ENCODE data around the gene SH2B3. TPM values are rescaled to one million over a fixed set of nuclear protein-coding genes. Genes with fewer than 3 reads are reported as not detected.

Gene SH2B3
- total RNA-seq, 1 donor from 2014 or later, result 36.4 TPM

- no peaks in the 10 kb centered on the region for H3K9me3 Mint-ChIP-seq (ENCODE audit: unreplicated experiment)
- peak overlapping the region; percentile 33 for H3K27ac Mint-ChIP-seq (ENCODE audit: unreplicated experiment)
- H3K4me1 Mint-ChIP-seq (ENCODE audit: unreplicated experiment), result peaks cover 44% of the 10 kb centered on the region
- peaks cover 2% of the 10 kb centered on the region for H3K36me3 Mint-ChIP-seq (ENCODE audit: unreplicated experiment)
- no peak overlapping the region for H3K4me3 Mint-ChIP-seq (ENCODE audit: unreplicated experiment)
- no peak for DNase-seq (ENCODE audit: extremely low spot score, unreplicated experiment)
- no peaks in the 10 kb centered on the region for H3K27me3 Mint-ChIP-seq (ENCODE audit: unreplicated experiment)
- TF ChIP-seq CTCF (IDR thresholded peaks at IDR 0.05), result no peak
These were observed 20.8 kb downstream of the SH2B3 start for GRCh38 chr12:111426344-111427185.

- no peaks in the 10 kb centered on the region for H3K36me3 Mint-ChIP-seq (ENCODE audit: unreplicated experiment)
- no peaks in the 10 kb centered on the region for H3K27me3 Mint-ChIP-seq (ENCODE audit: unreplicated experiment)
- DNase-seq (ENCODE audit: extremely low spot score, unreplicated experiment), result no peak
- H3K4me1 Mint-ChIP-seq (ENCODE audit: unreplicated experiment), result peaks cover 53% of the 10 kb centered on the region
- H3K27ac Mint-ChIP-seq (ENCODE audit: unreplicated experiment), result no peak overlapping the region
- H3K4me3 Mint-ChIP-seq (ENCODE audit: unreplicated experiment), result no peak overlapping the region
- no peak for TF ChIP-seq CTCF (IDR thresholded peaks at IDR 0.05)
- no peaks in the 10 kb centered on the region for H3K9me3 Mint-ChIP-seq (ENCODE audit: unreplicated experiment)
These were observed 21.8 kb downstream of the SH2B3 start for GRCh38 chr12:111427417-111428074.

GRCh38 chr12:111428081-111428727 lies 22.5 kb downstream of the SH2B3 start:
- Mint-ChIP-seq H3K4me1 (ENCODE audit: unreplicated experiment) (peaks cover 56% of the 10 kb centered on the region), H3K27me3 (ENCODE audit: unreplicated experiment) (no peaks in the 10 kb centered on the region), H3K9me3 (ENCODE audit: unreplicated experiment) (no peaks in the 10 kb centered on the region), H3K36me3 (ENCODE audit: unreplicated experiment) (no peaks in the 10 kb centered on the region), H3K27ac (ENCODE audit: unreplicated experiment) (peak overlapping the region; percentile 47), H3K4me3 (ENCODE audit: unreplicated experiment) (no peak overlapping the region)
- DNase-seq (ENCODE audit: extremely low spot score, unreplicated experiment), result peak; percentile 77
- no peak for TF ChIP-seq CTCF (IDR thresholded peaks at IDR 0.05)

GRCh38 chr12:111428728-111429175 lies 23.0 kb downstream of the SH2B3 start:
- peaks cover 56% of the 10 kb centered on the region for H3K4me1 Mint-ChIP-seq (ENCODE audit: unreplicated experiment)
- no peak for TF ChIP-seq CTCF (IDR thresholded peaks at IDR 0.05)
- no peaks in the 10 kb centered on the region for H3K9me3 Mint-ChIP-seq (ENCODE audit: unreplicated experiment)
- no peak for DNase-seq (ENCODE audit: extremely low spot score, unreplicated experiment)
- H3K27ac Mint-ChIP-seq (ENCODE audit: unreplicated experiment), result no peak overlapping the region
- H3K27me3 Mint-ChIP-seq (ENCODE audit: unreplicated experiment), result no peaks in the 10 kb centered on the region
- H3K4me3 Mint-ChIP-seq (ENCODE audit: unreplicated experiment), result no peak overlapping the region
- no peaks in the 10 kb centered on the region for H3K36me3 Mint-ChIP-seq (ENCODE audit: unreplicated experiment)
